ENCODE measurements around the gene OR2AG1.

OR2AG1 gene

GRCh38 chr11:6738590-6738989, 44.2 kb upstream of the OR2AG1 start:
- no peak overlapping the region for H3K4me3 ChIP-seq (ENCODE audit: low read depth, low read length)
- no peak for TF ChIP-seq CTCF (IDR thresholded peaks at IDR 0.05; ENCODE audit: borderline replicate concordance, insufficient read depth, low read depth, low read length)

- TF ChIP-seq CTCF (IDR thresholded peaks at IDR 0.05; ENCODE audit: borderline replicate concordance, insufficient read depth, low read depth, low read length), result no peak
- no peak overlapping the region for H3K4me3 ChIP-seq (ENCODE audit: low read depth, low read length)
These were observed 40.6 kb upstream of the OR2AG1 start for GRCh38 chr11:6742260-6742659.

GRCh38 chr11:6745018-6745417, 37.8 kb upstream of the OR2AG1 start:
- no peak for TF ChIP-seq CTCF (IDR thresholded peaks at IDR 0.05; ENCODE audit: borderline replicate concordance, insufficient read depth, low read depth, low read length)
- H3K4me3 ChIP-seq (ENCODE audit: low read depth, low read length), result peak overlapping the region; percentile 59

GRCh38 chr11:6745465-6746015, 37.3 kb upstream of the OR2AG1 start:
- peak overlapping the region; percentile 59 for H3K4me3 ChIP-seq (ENCODE audit: low read depth, low read length)

GRCh38 chr11:6746086-6746618, 36.7 kb upstream of the OR2AG1 start:
- no peak for TF ChIP-seq CTCF (IDR thresholded peaks at IDR 0.05; ENCODE audit: borderline replicate concordance, insufficient read depth, low read depth, low read length)
- peak overlapping the region; percentile 59 for H3K4me3 ChIP-seq (ENCODE audit: low read depth, low read length)

More at GRCh38 chr11:6745465-6746015, 37.3 kb upstream of the OR2AG1 start:
- TF ChIP-seq CTCF (IDR thresholded peaks at IDR 0.05; ENCODE audit: borderline replicate concordance, insufficient read depth, low read depth, low read length), result no peak

- TF ChIP-seq CTCF (IDR thresholded peaks at IDR 0.05; ENCODE audit: borderline replicate concordance, insufficient read depth, low read depth, low read length), result no peak
These were observed 36.2 kb upstream of the OR2AG1 start for GRCh38 chr11:6746626-6747025.

GRCh38 chr11:6747097-6747668, 35.6 kb upstream of the OR2AG1 start:
- no peak for TF ChIP-seq CTCF (IDR thresholded peaks at IDR 0.05; ENCODE audit: borderline replicate concordance, insufficient read depth, low read depth, low read length)
- no peak overlapping the region for H3K4me3 ChIP-seq (ENCODE audit: low read depth, low read length)

More at GRCh38 chr11:6746626-6747025, 36.2 kb upstream of the OR2AG1 start:
- H3K4me3 ChIP-seq (ENCODE audit: low read depth, low read length), result peak overlapping the region; percentile 59

All from GM12875 (cell line).